ENCODE results near the gene BMPR1B.

DNA sequence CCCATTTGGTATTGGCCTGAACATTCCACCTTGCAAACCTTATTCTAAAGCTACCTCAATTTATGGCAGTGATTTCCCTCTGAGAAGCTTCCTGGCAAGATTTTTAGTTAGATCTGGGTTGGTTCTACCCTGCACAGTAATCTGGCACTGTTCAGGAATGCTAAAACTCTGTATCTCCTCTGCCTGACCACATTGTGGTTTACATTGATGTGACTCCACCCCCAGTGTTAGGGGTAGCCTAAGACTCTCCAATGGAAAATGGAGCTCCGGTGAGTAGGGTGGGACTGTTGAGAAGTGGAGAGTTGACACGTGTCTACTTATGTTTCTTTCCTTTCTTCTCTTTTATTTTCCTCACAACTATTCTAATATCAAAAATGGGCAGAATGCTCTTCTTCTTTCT, 45.4 kb downstream of the BMPR1B start:
- TF ChIP-seq EZH2 (IDR thresholded peaks at IDR 0.05; ENCODE audit: low read length, unreplicated experiment) (no peak), CTCF (conservative IDR thresholded peaks at IDR 0.05; ENCODE audit: low read depth, low read length) (no peak)

All from PC-3 (cell line).